ENCODE results near the gene VGLL3.

Gene VGLL3

DNA sequence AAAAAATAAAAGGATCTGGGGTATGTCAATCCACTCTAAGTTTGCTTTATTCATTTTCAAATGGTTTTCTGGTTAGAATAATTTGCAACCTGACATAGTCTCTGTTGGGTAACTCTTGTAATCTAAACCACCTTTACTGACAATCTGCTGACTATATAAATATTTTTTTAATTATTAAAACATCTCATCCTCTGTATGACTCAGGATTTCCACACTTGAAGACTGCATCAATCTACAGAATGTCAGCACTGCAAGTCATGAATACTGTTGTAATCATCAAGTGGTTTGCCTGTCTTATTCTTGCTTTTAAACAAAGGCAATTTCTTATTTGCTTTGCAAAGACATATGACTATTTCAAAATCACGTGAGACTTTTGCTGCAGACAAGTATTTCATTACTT is 42.1 kb downstream of the VGLL3 start:
- H3K27me3 ChIP-seq (ENCODE audit: insufficient read depth, poor library complexity, severe bottlenecking), result no peaks in the 10 kb centered on the region
- TF ChIP-seq POLR2AphosphoS5 (IDR thresholded peaks at IDR 0.05; ENCODE audit: low read depth), result no peak
- no peak overlapping the region for H3K4me3 ChIP-seq (replicated peaks; ENCODE audit: insufficient read depth, low read length)
- no peak overlapping the region for H3K27ac ChIP-seq (replicated peaks)
- DNase-seq (ENCODE audit: low read depth in 1 of 2, low spot score in 1 of 2), result no peak

DNA sequence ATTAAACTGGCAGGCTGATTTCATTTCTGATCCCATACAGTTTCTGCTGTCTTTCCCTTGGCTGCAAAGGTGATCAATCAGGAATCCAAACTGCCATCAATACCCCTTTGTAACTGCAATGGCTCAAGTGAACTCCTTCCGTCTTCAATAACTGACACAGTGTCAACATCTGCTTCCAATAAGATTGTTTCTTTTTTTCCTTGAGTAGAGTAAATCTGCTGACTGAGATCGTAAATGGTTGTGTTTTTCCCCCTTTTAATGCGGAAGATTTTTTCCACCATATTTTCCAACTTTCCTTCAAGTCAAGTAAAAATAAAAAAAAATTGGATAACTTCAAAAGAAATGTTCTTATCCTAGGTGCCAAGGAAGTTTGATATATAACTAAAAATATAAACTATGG is 48.7 kb downstream of the VGLL3 start:
- Histone ChIP-seq H3K27ac (replicated peaks) (no peak overlapping the region), H3K27me3 (ENCODE audit: insufficient read depth, poor library complexity, severe bottlenecking) (no peaks in the 10 kb centered on the region), H3K4me3 (replicated peaks; ENCODE audit: insufficient read depth, low read length) (no peak overlapping the region)
- TF ChIP-seq POLR2AphosphoS5 (IDR thresholded peaks at IDR 0.05; ENCODE audit: low read depth) (no peak), SPI1 (IDR thresholded peaks at IDR 0.05; ENCODE audit: borderline replicate concordance, low read depth) (no peak), GABPA (IDR thresholded peaks at IDR 0.05; ENCODE audit: low read depth) (no peak)
- TF ChIP-seq, protein P1, sequence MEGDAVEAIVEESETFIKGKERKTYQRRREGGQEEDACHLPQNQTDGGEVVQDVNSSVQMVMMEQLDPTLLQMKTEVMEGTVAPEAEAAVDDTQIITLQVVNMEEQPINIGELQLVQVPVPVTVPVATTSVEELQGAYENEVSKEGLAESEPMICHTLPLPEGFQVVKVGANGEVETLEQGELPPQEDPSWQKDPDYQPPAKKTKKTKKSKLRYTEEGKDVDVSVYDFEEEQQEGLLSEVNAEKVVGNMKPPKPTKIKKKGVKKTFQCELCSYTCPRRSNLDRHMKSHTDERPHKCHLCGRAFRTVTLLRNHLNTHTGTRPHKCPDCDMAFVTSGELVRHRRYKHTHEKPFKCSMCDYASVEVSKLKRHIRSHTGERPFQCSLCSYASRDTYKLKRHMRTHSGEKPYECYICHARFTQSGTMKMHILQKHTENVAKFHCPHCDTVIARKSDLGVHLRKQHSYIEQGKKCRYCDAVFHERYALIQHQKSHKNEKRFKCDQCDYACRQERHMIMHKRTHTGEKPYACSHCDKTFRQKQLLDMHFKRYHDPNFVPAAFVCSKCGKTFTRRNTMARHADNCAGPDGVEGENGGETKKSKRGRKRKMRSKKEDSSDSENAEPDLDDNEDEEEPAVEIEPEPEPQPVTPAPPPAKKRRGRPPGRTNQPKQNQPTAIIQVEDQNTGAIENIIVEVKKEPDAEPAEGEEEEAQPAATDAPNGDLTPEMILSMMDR (IDR thresholded peaks at IDR 0.05; ENCODE audit: insufficient read depth, low read length), result no peak
- TF ChIP-seq, protein P2, sequence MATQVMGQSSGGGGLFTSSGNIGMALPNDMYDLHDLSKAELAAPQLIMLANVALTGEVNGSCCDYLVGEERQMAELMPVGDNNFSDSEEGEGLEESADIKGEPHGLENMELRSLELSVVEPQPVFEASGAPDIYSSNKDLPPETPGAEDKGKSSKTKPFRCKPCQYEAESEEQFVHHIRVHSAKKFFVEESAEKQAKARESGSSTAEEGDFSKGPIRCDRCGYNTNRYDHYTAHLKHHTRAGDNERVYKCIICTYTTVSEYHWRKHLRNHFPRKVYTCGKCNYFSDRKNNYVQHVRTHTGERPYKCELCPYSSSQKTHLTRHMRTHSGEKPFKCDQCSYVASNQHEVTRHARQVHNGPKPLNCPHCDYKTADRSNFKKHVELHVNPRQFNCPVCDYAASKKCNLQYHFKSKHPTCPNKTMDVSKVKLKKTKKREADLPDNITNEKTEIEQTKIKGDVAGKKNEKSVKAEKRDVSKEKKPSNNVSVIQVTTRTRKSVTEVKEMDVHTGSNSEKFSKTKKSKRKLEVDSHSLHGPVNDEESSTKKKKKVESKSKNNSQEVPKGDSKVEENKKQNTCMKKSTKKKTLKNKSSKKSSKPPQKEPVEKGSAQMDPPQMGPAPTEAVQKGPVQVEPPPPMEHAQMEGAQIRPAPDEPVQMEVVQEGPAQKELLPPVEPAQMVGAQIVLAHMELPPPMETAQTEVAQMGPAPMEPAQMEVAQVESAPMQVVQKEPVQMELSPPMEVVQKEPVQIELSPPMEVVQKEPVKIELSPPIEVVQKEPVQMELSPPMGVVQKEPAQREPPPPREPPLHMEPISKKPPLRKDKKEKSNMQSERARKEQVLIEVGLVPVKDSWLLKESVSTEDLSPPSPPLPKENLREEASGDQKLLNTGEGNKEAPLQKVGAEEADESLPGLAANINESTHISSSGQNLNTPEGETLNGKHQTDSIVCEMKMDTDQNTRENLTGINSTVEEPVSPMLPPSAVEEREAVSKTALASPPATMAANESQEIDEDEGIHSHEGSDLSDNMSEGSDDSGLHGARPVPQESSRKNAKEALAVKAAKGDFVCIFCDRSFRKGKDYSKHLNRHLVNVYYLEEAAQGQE (IDR thresholded peaks at IDR 0.05; ENCODE audit: insufficient replicate concordance, low read depth), result no peak
- no peak for DNase-seq (ENCODE audit: low read depth in 1 of 2, low spot score in 1 of 2)

DNA sequence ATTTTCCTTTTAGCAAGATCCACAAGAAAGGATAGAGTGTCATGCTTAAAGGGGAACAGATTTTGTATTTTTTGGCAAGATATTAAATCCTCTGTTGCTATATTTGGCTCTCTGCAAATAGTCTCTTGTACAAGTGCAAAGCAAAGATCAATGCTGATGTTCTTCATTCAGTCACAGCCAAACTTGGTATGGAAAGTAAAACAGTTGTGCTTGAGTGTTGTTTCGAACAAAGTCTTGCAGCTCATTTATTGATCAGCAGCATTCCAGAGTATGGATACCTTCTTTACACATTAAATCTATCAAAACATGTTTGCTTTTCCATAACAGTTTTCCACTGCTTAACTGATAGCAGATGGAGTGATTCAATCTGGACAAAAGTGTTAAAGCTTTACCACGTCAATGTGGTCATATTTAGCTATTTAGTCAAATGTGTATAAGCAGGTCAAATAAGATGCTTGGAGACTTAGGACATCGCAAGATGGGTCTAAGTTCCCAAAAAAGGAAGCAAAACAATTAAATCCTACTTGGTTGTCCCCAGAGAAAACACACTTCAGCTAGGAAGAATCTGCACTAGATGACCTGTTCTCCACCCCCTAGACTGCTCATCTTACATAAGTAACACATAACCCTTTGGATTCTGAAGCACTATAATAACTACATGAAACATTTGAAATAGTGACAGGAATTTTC is 52.4 kb downstream of the VGLL3 start:
- TF ChIP-seq SPI1 (IDR thresholded peaks at IDR 0.05; ENCODE audit: borderline replicate concordance, low read depth) (no peak), POLR2AphosphoS5 (IDR thresholded peaks at IDR 0.05; ENCODE audit: low read depth) (no peak), GABPA (IDR thresholded peaks at IDR 0.05; ENCODE audit: low read depth) (no peak)
- TF ChIP-seq, protein P2 (IDR thresholded peaks at IDR 0.05; ENCODE audit: insufficient replicate concordance, low read depth), result no peak
- TF ChIP-seq, protein P1 (IDR thresholded peaks at IDR 0.05; ENCODE audit: insufficient read depth, low read length), result no peak
- H3K27me3 ChIP-seq (ENCODE audit: insufficient read depth, poor library complexity, severe bottlenecking), result no peaks in the 10 kb centered on the region
- DNase-seq (ENCODE audit: low read depth in 1 of 2, low spot score in 1 of 2), result no peak
- no peak overlapping the region for H3K4me3 ChIP-seq (replicated peaks; ENCODE audit: insufficient read depth, low read length)
- H3K27ac ChIP-seq (replicated peaks), result no peak overlapping the region

DNA sequence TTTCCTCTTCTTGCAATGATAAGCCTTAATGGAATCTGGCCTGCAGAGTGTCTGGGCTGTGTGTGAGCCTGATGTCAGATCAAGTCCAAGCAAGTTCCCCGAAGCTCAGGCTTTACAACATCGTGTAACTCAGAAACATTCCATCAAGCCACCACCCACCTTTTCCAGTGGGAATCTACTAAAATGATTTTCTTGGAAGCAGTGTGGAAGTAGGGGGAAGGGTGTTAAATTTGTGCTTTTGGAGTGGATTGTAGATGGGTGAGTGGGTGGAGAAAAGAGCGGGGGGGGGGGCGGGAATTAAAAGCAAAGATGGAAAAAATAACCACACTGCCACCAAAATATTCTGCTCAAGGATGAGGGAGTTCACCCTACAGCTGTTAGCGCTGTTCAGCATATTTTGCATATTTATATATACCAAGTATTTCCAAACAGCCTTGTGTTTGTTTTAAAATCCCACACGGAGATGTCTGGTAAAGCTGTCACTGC is 53.6 kb downstream of the VGLL3 start:
- H3K4me3 ChIP-seq (replicated peaks; ENCODE audit: insufficient read depth, low read length), result no peak overlapping the region
- H3K27ac ChIP-seq (replicated peaks), result no peak overlapping the region
- no peak for DNase-seq (ENCODE audit: low read depth in 1 of 2, low spot score in 1 of 2)

More for the DNA sequence above, 53.6 kb downstream of the VGLL3 start:
- H3K27me3 ChIP-seq (ENCODE audit: insufficient read depth, poor library complexity, severe bottlenecking), result no peaks in the 10 kb centered on the region
- TF ChIP-seq GABPA (IDR thresholded peaks at IDR 0.05; ENCODE audit: low read depth) (no peak), POLR2AphosphoS5 (IDR thresholded peaks at IDR 0.05; ENCODE audit: low read depth) (no peak), SPI1 (IDR thresholded peaks at IDR 0.05; ENCODE audit: borderline replicate concordance, low read depth) (no peak)
- TF ChIP-seq, protein P2 (IDR thresholded peaks at IDR 0.05; ENCODE audit: insufficient replicate concordance, low read depth), result no peak
- TF ChIP-seq, protein P1 (IDR thresholded peaks at IDR 0.05; ENCODE audit: insufficient read depth, low read length), result no peak

All from HL-60 (cell line).